ENCODE results near the gene ARAP1.

DNA sequence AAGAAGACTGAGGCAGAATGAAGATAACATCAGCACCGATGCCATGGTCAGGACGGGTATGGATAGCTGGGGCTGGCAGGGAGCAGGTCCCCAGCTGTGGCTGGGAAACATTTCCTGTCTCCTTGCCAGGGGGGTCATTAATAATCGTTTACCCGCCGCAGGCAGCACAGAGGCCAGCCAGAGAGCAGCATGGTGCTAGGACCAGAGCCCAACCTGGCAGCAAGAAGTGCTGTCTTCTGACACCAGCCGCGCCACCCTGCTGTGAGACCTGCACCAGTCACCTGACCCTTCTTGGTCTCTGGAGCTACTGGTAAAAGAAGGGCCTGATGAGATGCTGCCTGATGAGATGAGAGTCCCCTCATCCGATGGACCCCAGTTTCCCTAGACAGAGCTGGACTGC, 114.3 kb downstream of the ARAP1 start:
- no peak for TF ChIP-seq CTCF (IDR thresholded peaks at IDR 0.05)
- TF ChIP-seq POLR2AphosphoS5 (IDR thresholded peaks at IDR 0.05) = no peak
- TF ChIP-seq POLR2A (IDR thresholded peaks at IDR 0.05) = no peak
